Measurements from ENCODE around the gene FGL2.
A peak's percentile ranks its signal among the peaks of the same experiment; 100 is the strongest.

Gene FGL2

DNA sequence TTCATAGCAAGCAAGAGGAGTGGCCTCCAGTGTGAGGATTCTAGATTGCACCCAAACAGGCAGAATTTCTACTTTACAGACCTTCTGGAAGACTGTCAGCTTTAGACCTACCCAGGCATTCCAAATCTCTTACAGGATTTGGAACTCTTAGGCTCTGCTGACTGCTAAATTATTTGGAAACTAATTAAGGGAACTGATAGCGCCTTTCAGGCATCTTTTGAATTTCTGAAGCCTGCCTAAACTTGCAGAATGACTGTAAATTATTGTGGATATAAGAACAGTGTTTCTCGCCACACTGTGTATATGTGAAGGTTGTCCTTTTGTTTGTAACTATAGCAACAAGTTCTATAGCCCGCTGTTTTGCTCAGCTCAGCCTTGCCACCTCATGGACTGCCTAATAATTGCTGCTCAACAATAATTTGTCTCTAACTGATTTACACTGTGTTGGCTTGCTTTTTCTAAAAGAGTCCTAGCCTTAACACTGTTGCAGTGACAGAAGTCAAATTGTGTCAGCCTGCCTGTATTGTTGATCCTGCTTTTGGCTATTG is 44.6 kb downstream of the FGL2 start:
- DNase-seq, result peak; percentile 15

DNA sequence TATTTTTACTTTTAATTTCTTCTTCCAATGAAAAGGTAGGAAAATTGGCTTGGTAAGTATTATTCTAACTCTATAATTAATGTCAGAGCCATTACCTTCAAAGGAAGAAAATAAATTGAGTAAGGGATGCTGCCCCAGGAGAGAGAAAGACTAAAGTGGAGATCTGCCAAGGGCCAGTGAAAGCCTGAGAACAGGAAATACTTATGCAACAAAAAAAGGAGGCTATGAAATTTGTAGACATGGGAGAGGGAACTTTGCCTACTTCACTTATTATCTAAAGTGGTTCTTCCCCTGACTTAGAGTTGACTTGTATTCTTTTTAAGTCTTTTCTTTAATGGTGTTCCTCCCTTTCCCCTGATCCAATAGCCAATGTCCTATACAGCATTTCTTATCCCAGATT is 47.4 kb downstream of the FGL2 start:
- DNase-seq, result peak; percentile 7

Data from suppressor macrophage treated with lipopolysaccharide for 4 hours (primary cell).